ENCODE data around the gene ZNF426.

Gene ZNF426

GRCh38 chr19:9494096-9494495 is 44.3 kb downstream of the ZNF426 start:
- DNase-seq, result no peak

- DNase-seq, result no peak
These were observed 51.4 kb downstream of the ZNF426 start for GRCh38 chr19:9487016-9487415.

GRCh38 chr19:9485140-9485539 is 53.3 kb downstream of the ZNF426 start:
- no peak for DNase-seq

- DNase-seq, result no peak
These were observed 63.5 kb downstream of the ZNF426 start for GRCh38 chr19:9474975-9475374.
